ENCODE measurements around the gene DAP.
"Not testable (repeated sequence)": the region's sequence is repeated elsewhere in the genome, so short reads cannot be mapped to it uniquely, and the experiment has no call there.

The DAP gene

DNA sequence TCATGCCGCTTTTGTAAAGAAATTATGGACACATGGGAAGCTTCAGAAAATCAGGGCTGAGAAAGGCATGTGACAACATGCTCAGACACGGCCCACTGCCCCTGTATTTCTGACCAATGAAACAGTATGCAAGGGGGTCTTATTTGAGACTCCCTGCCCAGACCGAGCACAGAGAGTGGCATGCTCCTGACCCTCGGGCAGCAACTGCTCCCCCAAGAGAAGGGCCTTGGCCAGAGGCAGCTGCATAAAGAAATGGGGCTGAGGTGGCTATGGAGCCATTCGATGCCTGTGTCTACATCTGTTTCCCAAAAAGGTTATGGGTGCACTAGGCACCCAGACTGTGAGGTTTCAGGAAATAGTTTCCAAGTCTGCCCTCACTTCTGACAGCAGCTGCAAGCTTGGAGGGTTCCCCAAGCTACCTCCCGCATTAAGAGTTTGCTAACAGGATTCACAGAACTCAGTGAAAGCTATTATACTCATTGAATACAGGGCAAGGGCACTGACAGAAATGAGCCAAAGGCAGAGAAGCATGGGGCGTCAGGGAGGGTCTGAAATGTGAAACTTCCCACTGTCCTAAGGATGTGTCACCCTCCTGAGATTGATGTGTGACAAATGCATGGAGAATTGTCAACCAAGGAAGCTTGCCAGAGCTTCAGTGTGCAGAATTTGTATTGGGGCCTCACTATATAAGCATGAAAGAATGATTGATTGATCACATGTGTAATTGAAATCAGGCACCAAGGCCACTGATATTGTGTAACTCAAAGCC, 94.3 kb downstream of the DAP start:
- Histone ChIP-seq H3K36me3 (ENCODE audit: control insufficient read depth, insufficient read depth, low read length) (no peaks in the 10 kb centered on the region), H3K27me3 (replicated peaks; ENCODE audit: control insufficient read depth, insufficient read depth, low read length) (no peaks in the 10 kb centered on the region), H3K4me3 (replicated peaks; ENCODE audit: low read depth, low read length) (no peak overlapping the region)
- TF ChIP-seq, protein P1, sequence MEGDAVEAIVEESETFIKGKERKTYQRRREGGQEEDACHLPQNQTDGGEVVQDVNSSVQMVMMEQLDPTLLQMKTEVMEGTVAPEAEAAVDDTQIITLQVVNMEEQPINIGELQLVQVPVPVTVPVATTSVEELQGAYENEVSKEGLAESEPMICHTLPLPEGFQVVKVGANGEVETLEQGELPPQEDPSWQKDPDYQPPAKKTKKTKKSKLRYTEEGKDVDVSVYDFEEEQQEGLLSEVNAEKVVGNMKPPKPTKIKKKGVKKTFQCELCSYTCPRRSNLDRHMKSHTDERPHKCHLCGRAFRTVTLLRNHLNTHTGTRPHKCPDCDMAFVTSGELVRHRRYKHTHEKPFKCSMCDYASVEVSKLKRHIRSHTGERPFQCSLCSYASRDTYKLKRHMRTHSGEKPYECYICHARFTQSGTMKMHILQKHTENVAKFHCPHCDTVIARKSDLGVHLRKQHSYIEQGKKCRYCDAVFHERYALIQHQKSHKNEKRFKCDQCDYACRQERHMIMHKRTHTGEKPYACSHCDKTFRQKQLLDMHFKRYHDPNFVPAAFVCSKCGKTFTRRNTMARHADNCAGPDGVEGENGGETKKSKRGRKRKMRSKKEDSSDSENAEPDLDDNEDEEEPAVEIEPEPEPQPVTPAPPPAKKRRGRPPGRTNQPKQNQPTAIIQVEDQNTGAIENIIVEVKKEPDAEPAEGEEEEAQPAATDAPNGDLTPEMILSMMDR (IDR thresholded peaks at IDR 0.05; ENCODE audit: insufficient read depth, low read length, poor library complexity, severe bottlenecking) = no peak
- DNase-seq (ENCODE audit: extremely low read depth, insufficient read length) = no peak

DNA sequence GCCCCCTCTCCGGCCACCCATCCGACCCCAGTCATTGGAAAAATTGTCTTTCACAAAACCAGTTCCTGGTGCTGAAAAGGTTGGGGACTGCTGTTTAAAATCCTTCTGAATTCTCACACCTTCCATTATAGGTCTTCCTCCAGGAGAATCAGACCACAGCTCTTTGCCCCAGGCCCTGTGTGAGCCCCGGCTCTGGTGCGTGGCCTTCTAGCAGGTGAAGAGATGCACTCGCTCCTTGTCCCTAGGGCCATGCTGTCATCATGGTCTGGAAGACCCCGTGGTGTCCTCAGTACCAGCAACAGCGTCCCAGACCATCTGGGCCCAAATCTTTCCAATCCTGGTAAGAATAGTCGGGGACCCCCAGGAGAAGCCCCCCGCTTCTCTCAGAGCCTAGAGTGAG, 95.2 kb downstream of the DAP start:
- H3K27me3 ChIP-seq (replicated peaks; ENCODE audit: control insufficient read depth, insufficient read depth, low read length) = no peaks in the 10 kb centered on the region
- DNase-seq (ENCODE audit: extremely low read depth, insufficient read length) = no peak
- H3K4me3 ChIP-seq (replicated peaks; ENCODE audit: low read depth, low read length) = no peak overlapping the region
- H3K36me3 ChIP-seq (ENCODE audit: control insufficient read depth, insufficient read depth, low read length) = no peaks in the 10 kb centered on the region
- TF ChIP-seq, protein P1 (IDR thresholded peaks at IDR 0.05; ENCODE audit: insufficient read depth, low read length, poor library complexity, severe bottlenecking) = no peak

DNA sequence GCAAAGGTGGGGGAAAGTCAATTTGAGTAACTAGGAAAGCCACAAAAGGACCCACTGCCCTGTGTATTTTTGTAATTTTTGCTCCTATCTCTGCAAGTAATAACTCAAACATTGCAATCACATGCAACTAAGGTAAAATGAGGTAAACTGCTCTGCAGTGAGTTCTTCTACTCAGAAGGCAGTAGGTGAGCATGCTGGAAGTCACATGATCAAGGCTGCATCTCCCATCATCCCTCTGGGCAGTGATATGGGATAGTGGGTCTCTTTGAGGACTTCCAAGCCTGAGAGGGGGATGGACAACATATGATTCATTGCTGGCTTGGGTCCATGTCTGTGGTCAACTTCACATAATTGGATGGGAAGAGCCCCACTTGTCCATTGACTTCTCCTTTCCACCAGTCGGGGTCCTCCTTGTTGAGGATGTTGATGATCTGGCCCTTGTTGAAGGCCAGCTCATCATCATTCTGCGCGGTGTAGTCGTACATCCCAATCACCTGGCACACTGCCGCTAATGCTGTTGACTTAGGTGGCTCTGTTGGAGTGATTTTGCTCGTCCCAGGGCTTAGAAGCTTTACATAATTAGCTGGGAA, 96.8 kb downstream of the DAP start:
- DNase-seq (ENCODE audit: extremely low read depth, insufficient read length); H3K27me3 ChIP-seq (replicated peaks; ENCODE audit: control insufficient read depth, insufficient read depth, low read length); H3K4me3 ChIP-seq (replicated peaks; ENCODE audit: low read depth, low read length); H3K36me3 ChIP-seq (ENCODE audit: control insufficient read depth, insufficient read depth, low read length): not testable (repeated sequence)

DNA sequence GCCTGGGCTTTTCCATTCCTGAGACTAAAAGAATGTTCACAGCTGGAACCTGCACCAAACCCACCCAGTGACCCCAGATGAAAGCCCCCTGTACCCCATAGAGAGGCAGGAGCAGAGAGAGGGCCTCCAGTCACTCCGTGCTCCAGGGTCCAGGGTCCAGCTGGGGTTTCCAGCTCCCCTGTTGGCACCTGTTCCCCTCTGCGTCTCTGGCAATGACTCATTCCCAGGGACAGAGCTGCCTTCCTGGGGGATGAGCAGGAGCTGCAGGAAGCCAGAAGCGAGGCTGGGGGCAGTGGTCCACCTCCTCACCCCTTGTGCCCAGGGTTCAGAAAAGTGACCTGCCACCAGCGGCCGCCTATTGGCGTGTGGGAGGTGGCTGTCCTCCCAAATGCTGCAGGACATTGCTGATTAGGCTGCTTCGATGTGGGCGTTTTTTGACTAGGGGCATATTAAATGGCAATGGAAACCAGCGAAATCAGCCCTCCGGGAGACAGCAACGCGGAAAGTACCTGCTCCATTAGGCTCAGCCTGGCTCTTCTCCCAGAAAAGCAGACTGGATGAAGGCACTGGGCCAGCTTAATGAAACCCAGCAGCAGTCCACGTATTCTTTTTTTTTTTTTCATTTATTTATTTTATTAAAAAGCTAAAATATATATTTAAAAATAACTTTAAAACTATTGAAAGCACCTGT, 97.4 kb downstream of the DAP start:
- DNase-seq (ENCODE audit: extremely low read depth, insufficient read length) = no peak
- H3K36me3 ChIP-seq (ENCODE audit: control insufficient read depth, insufficient read depth, low read length) = no peaks in the 10 kb centered on the region
- H3K4me3 ChIP-seq (replicated peaks; ENCODE audit: low read depth, low read length) = no peak overlapping the region
- no peaks in the 10 kb centered on the region for H3K27me3 ChIP-seq (replicated peaks; ENCODE audit: control insufficient read depth, insufficient read depth, low read length)
- TF ChIP-seq, protein P1 (IDR thresholded peaks at IDR 0.05; ENCODE audit: insufficient read depth, low read length, poor library complexity, severe bottlenecking) = no peak

GRCh38 chr5:10662661-10663488, 98.2 kb downstream of the DAP start:
- Histone ChIP-seq H3K36me3 (ENCODE audit: control insufficient read depth, insufficient read depth, low read length) (no peaks in the 10 kb centered on the region), H3K4me3 (replicated peaks; ENCODE audit: low read depth, low read length) (no peak overlapping the region), H3K27me3 (replicated peaks; ENCODE audit: control insufficient read depth, insufficient read depth, low read length) (no peaks in the 10 kb centered on the region)
- no peak for DNase-seq (ENCODE audit: extremely low read depth, insufficient read length)
- TF ChIP-seq, protein P1 (IDR thresholded peaks at IDR 0.05; ENCODE audit: insufficient read depth, low read length, poor library complexity, severe bottlenecking) = no peak
